ENCODE measurements around the gene TCEA3. TPM values are rescaled to one million over a fixed set of nuclear protein-coding genes. Genes with fewer than 3 reads are reported as not detected.

TCEA3 gene
- total RNA-seq, 2 donors from 2014 or later, result 4.7 to 6.1 TPM

GRCh38 chr1:23370330-23370708 lies 54.2 kb downstream of the TCEA3 start:
- DNase-seq, result no peak
- Mint-ChIP-seq H3K4me1 (ENCODE audit: low read depth) (peaks cover 40% of the 10 kb centered on the region), H3K4me3 (peak overlapping the region; percentile 93 to 97), H3K9me3 (peaks cover 0 to 1% of the 10 kb centered on the region in 2 donors), H3K27me3 (ENCODE audit: low read depth) (no peaks in the 10 kb centered on the region), H3K36me3 (ENCODE audit: insufficient read depth in 2 of 2) (peaks cover 4 to 13% of the 10 kb centered on the region in 2 donors), H3K27ac (no peak overlapping the region)
- no peak for ATAC-seq (replicated peaks in 1 of 2)

GRCh38 chr1:23369335-23370013 lies 55.1 kb downstream of the TCEA3 start, which contains the start of gene ZNF436:
TSS of gene ZNF436 (minus strand) at chr1:23369836. CDS start at chr1:23368005, 1,831 bp downstream.
- peaks cover 4 to 20% of the 10 kb centered on the region in 2 donors for H3K36me3 Mint-ChIP-seq (ENCODE audit: insufficient read depth in 2 of 2)
- no peaks in the 10 kb centered on the region for H3K27me3 Mint-ChIP-seq (ENCODE audit: low read depth)
- H3K4me3 Mint-ChIP-seq, result peak within 1 kb of the TSS; percentile 93 to 97

GRCh38 chr1:23368562-23369334 lies 55.8 kb downstream of the TCEA3 start:
- H3K9me3 Mint-ChIP-seq, result peaks cover 0 to 1% of the 10 kb centered on the region in 2 donors
- H3K27ac Mint-ChIP-seq, result peak overlapping the region; percentile 98
- ATAC-seq (replicated peaks in 1 of 2), result peak; percentile 77 to 79
- peak; percentile 92 to 93 for DNase-seq
- H3K27me3 Mint-ChIP-seq (ENCODE audit: low read depth), result no peaks in the 10 kb centered on the region
- peaks cover 40% of the 10 kb centered on the region for H3K4me1 Mint-ChIP-seq (ENCODE audit: low read depth)
- H3K36me3 Mint-ChIP-seq (ENCODE audit: insufficient read depth in 2 of 2), result peaks cover 4 to 27% of the 10 kb centered on the region in 2 donors
- H3K4me3 Mint-ChIP-seq, result peak overlapping the region; percentile 93 to 97

More at GRCh38 chr1:23369335-23370013, 55.1 kb downstream of the TCEA3 start, which contains the start of gene ZNF436:
- Mint-ChIP-seq H3K9me3 (peaks cover 0 to 1% of the 10 kb centered on the region in 2 donors), H3K27ac (peak within 1 kb of the TSS; percentile 98), H3K4me1 (ENCODE audit: low read depth) (peaks cover 40% of the 10 kb centered on the region)
- DNase-seq (peak; percentile 22 to 34), ATAC-seq (replicated peaks in 1 of 2) (no peak)

GRCh38 chr1:23367791-23368561 lies 56.6 kb downstream of the TCEA3 start:
- Mint-ChIP-seq H3K36me3 (ENCODE audit: insufficient read depth in 2 of 2) (peaks cover 7 to 35% of the 10 kb centered on the region in 2 donors), H3K4me1 (ENCODE audit: low read depth) (peaks cover 40% of the 10 kb centered on the region), H3K27me3 (ENCODE audit: low read depth) (no peaks in the 10 kb centered on the region), H3K9me3 (peaks cover under 1 to 2% of the 10 kb centered on the region in 2 donors), H3K27ac (peak overlapping the region; percentile 98), H3K4me3 (peak overlapping the region; percentile 93 to 97)
- peak; percentile 97 to 99 for DNase-seq
- peak; percentile 92 to 93 for ATAC-seq (replicated peaks in 1 of 2)

- H3K27me3 Mint-ChIP-seq (ENCODE audit: low read depth), result no peaks in the 10 kb centered on the region
- peaks cover 3 to 4% of the 10 kb centered on the region in 2 donors for H3K9me3 Mint-ChIP-seq
- ATAC-seq (replicated peaks in 1 of 2) (no peak), DNase-seq (no peak)
- peaks cover 12 to 40% of the 10 kb centered on the region in 2 donors for H3K36me3 Mint-ChIP-seq (ENCODE audit: insufficient read depth in 2 of 2)
- peak overlapping the region; percentile 68 for H3K27ac Mint-ChIP-seq
- H3K4me1 Mint-ChIP-seq (ENCODE audit: low read depth), result peaks cover 37% of the 10 kb centered on the region
- peak overlapping the region; percentile 93 to 97 for H3K4me3 Mint-ChIP-seq
Measured at GRCh38 chr1:23367451-23367790, 57.1 kb downstream of the TCEA3 start.

- DNase-seq, result no peak
- no peak for ATAC-seq (replicated peaks in 1 of 2)
- peaks cover 20 to 49% of the 10 kb centered on the region in 2 donors for H3K36me3 Mint-ChIP-seq (ENCODE audit: insufficient read depth in 2 of 2)
- no peaks in the 10 kb centered on the region for H3K27me3 Mint-ChIP-seq (ENCODE audit: low read depth)
- no peak overlapping the region for H3K27ac Mint-ChIP-seq
- H3K9me3 Mint-ChIP-seq, result peaks cover 4 to 8% of the 10 kb centered on the region in 2 donors
- H3K4me3 Mint-ChIP-seq, result peak overlapping the region; percentile 93 to 97
- H3K4me1 Mint-ChIP-seq (ENCODE audit: low read depth), result peaks cover 35% of the 10 kb centered on the region
Measured at GRCh38 chr1:23366598-23366997, 58.0 kb downstream of the TCEA3 start.

GRCh38 chr1:23366146-23366545 lies 58.4 kb downstream of the TCEA3 start:
- H3K27ac Mint-ChIP-seq, result no peak overlapping the region
- peaks cover 25 to 53% of the 10 kb centered on the region in 2 donors for H3K36me3 Mint-ChIP-seq (ENCODE audit: insufficient read depth in 2 of 2)
- peak overlapping the region; percentile 93 to 97 for H3K4me3 Mint-ChIP-seq
- no peaks in the 10 kb centered on the region for H3K27me3 Mint-ChIP-seq (ENCODE audit: low read depth)
- H3K4me1 Mint-ChIP-seq (ENCODE audit: low read depth), result peaks cover 35% of the 10 kb centered on the region
- H3K9me3 Mint-ChIP-seq, result peaks cover 4 to 10% of the 10 kb centered on the region in 2 donors
- no peak for DNase-seq
- ATAC-seq (replicated peaks in 1 of 2), result no peak

- peaks cover 37 to 74% of the 10 kb centered on the region in 2 donors for H3K36me3 Mint-ChIP-seq (ENCODE audit: insufficient read depth in 2 of 2)
- H3K4me3 Mint-ChIP-seq, result no peak overlapping the region
- H3K4me1 Mint-ChIP-seq (ENCODE audit: low read depth), result peaks cover 15% of the 10 kb centered on the region
- ATAC-seq (replicated peaks in 1 of 2), result no peak
- no peak overlapping the region for H3K27ac Mint-ChIP-seq
- DNase-seq, result no peak
- H3K27me3 Mint-ChIP-seq (ENCODE audit: low read depth), result no peaks in the 10 kb centered on the region
- H3K9me3 Mint-ChIP-seq, result peaks cover 17 to 26% of the 10 kb centered on the region in 2 donors
Measured at GRCh38 chr1:23362218-23362713, 62.3 kb downstream of the TCEA3 start.

GRCh38 chr1:23358310-23358875 lies 66.2 kb downstream of the TCEA3 start:
- no peak overlapping the region for H3K27ac Mint-ChIP-seq
- no peaks in the 10 kb centered on the region for H3K27me3 Mint-ChIP-seq (ENCODE audit: low read depth)
- DNase-seq, result no peak
- peaks cover 6% of the 10 kb centered on the region for H3K4me1 Mint-ChIP-seq (ENCODE audit: low read depth)
- H3K4me3 Mint-ChIP-seq, result no peak overlapping the region
- H3K36me3 Mint-ChIP-seq (ENCODE audit: insufficient read depth in 2 of 2), result peaks cover 34 to 44% of the 10 kb centered on the region in 2 donors
- peaks cover 17 to 28% of the 10 kb centered on the region in 2 donors for H3K9me3 Mint-ChIP-seq
- no peak for ATAC-seq (replicated peaks in 1 of 2)

- peaks cover 15 to 24% of the 10 kb centered on the region in 2 donors for H3K9me3 Mint-ChIP-seq
- DNase-seq, result no peak
- H3K4me3 Mint-ChIP-seq, result no peak overlapping the region
- peaks cover 26 to 33% of the 10 kb centered on the region in 2 donors for H3K36me3 Mint-ChIP-seq (ENCODE audit: insufficient read depth in 2 of 2)
- ATAC-seq (replicated peaks in 1 of 2), result no peak
- no peak overlapping the region for H3K27ac Mint-ChIP-seq
- peaks cover 6% of the 10 kb centered on the region for H3K4me1 Mint-ChIP-seq (ENCODE audit: low read depth)
- H3K27me3 Mint-ChIP-seq (ENCODE audit: low read depth), result no peaks in the 10 kb centered on the region
Measured at GRCh38 chr1:23357138-23357908, 67.2 kb downstream of the TCEA3 start.

- H3K27me3 Mint-ChIP-seq (ENCODE audit: low read depth), result no peaks in the 10 kb centered on the region
- ATAC-seq (replicated peaks in 1 of 2), result no peak
- H3K27ac Mint-ChIP-seq, result no peak overlapping the region
- no peak overlapping the region for H3K4me3 Mint-ChIP-seq
- peaks cover 19 to 26% of the 10 kb centered on the region in 2 donors for H3K36me3 Mint-ChIP-seq (ENCODE audit: insufficient read depth in 2 of 2)
- peaks cover 6% of the 10 kb centered on the region for H3K4me1 Mint-ChIP-seq (ENCODE audit: low read depth)
- H3K9me3 Mint-ChIP-seq, result peaks cover 15 to 20% of the 10 kb centered on the region in 2 donors
- DNase-seq, result no peak
Measured at GRCh38 chr1:23356471-23357137, 67.9 kb downstream of the TCEA3 start.
